H7 (cell line): ENCODE measurements around the gene WIPF1. TPM values are rescaled to one million over a fixed set of nuclear protein-coding genes. Genes with fewer than 3 reads are reported as not detected.

Experiments used
- DNase-seq: peaks from one replicate; pipeline ENCODE4 v3.0.0; 2012
- H3K27me3 ChIP-seq: 2 replicates; pipeline ENCODE4 v1.6.0; 2011; ENCODE audit warnings: mild to moderate bottlenecking, low read length; ENCODE audit not compliant: control insufficient read depth, insufficient read depth
- H3K36me3 ChIP-seq: replicated peaks from 2 replicates; pipeline ENCODE4 v1.5.1; 2011; ENCODE audit warnings: low read length; ENCODE audit not compliant: control insufficient read depth, insufficient read depth
- H3K4me3 ChIP-seq: 2 replicates; pipeline ENCODE4 v1.5.1; 2011; ENCODE audit warnings: low read depth, mild to moderate bottlenecking, control low read depth, low read length, moderate library complexity; ENCODE audit not compliant: insufficient read depth
- total RNA-seq: library from RNA; depleted of rRNA; stranded (reverse); fragments of >200 nt; shearing (Covaris generic); gene quantifications from 2 replicates; pipeline ENCODE4 v1.2.3, GENCODE V29; 2014

WIPF1 gene
- total RNA-seq, 1 experiment from 2014 or later = 6.9 TPM

GRCh38 chr2:174535757-174536703, 61.6 kb downstream of the WIPF1 start:
- DNase-seq = no peak
- Histone ChIP-seq H3K4me3 (no peak overlapping the region), H3K27me3 (no peaks in the 10 kb centered on the region), H3K36me3 (no peaks in the 10 kb centered on the region)

GRCh38 chr2:174535083-174535482, 62.5 kb downstream of the WIPF1 start:
- Histone ChIP-seq H3K27me3 (no peaks in the 10 kb centered on the region), H3K36me3 (no peaks in the 10 kb centered on the region), H3K4me3 (no peak overlapping the region)
- DNase-seq = no peak

GRCh38 chr2:174529916-174530315, 67.7 kb downstream of the WIPF1 start:
- DNase-seq = no peak
- no peak overlapping the region for H3K4me3 ChIP-seq

GRCh38 chr2:174527959-174528358, 69.6 kb downstream of the WIPF1 start:
- no peak for DNase-seq
- H3K4me3 ChIP-seq = no peak overlapping the region
- H3K36me3 ChIP-seq = no peaks in the 10 kb centered on the region
- no peaks in the 10 kb centered on the region for H3K27me3 ChIP-seq

More at GRCh38 chr2:174529916-174530315, 67.7 kb downstream of the WIPF1 start:
- Histone ChIP-seq H3K36me3 (no peaks in the 10 kb centered on the region), H3K27me3 (no peaks in the 10 kb centered on the region)

- no peak for DNase-seq
- Histone ChIP-seq H3K36me3 (no peaks in the 10 kb centered on the region), H3K4me3 (no peak overlapping the region), H3K27me3 (no peaks in the 10 kb centered on the region)
These were observed 70.4 kb downstream of the WIPF1 start for GRCh38 chr2:174527101-174527721.

GRCh38 chr2:174524527-174524926, 73.1 kb downstream of the WIPF1 start:
- no peak for DNase-seq
- Histone ChIP-seq H3K27me3 (no peaks in the 10 kb centered on the region), H3K4me3 (no peak overlapping the region), H3K36me3 (no peaks in the 10 kb centered on the region)

GRCh38 chr2:174522553-174522952, 75.1 kb downstream of the WIPF1 start:
- H3K27me3 ChIP-seq = no peaks in the 10 kb centered on the region

GRCh38 chr2:174518395-174518794, 79.2 kb downstream of the WIPF1 start:
- Histone ChIP-seq H3K27me3 (no peaks in the 10 kb centered on the region), H3K36me3 (no peaks in the 10 kb centered on the region), H3K4me3 (no peak overlapping the region)
- no peak for DNase-seq

More at GRCh38 chr2:174522553-174522952, 75.1 kb downstream of the WIPF1 start:
- H3K4me3 ChIP-seq = no peak overlapping the region
- DNase-seq = no peak
- H3K36me3 ChIP-seq = no peaks in the 10 kb centered on the region

GRCh38 chr2:174516501-174517378, 80.9 kb downstream of the WIPF1 start:
- no peak for DNase-seq
- Histone ChIP-seq H3K27me3 (no peaks in the 10 kb centered on the region), H3K36me3 (no peaks in the 10 kb centered on the region), H3K4me3 (no peak overlapping the region)

- no peak overlapping the region for H3K4me3 ChIP-seq
- H3K27me3 ChIP-seq = no peaks in the 10 kb centered on the region
- H3K36me3 ChIP-seq = no peaks in the 10 kb centered on the region
- DNase-seq = no peak
These were observed 85.3 kb downstream of the WIPF1 start for GRCh38 chr2:174512345-174512744.

GRCh38 chr2:174511580-174512260, 85.9 kb downstream of the WIPF1 start:
- Histone ChIP-seq H3K4me3 (no peak overlapping the region), H3K27me3 (no peaks in the 10 kb centered on the region), H3K36me3 (no peaks in the 10 kb centered on the region)
- no peak for DNase-seq

- H3K27me3 ChIP-seq = no peaks in the 10 kb centered on the region
- no peak for DNase-seq
- no peak overlapping the region for H3K4me3 ChIP-seq
These were observed 86.9 kb downstream of the WIPF1 start for GRCh38 chr2:174510583-174511189.

More at GRCh38 chr2:174510583-174511189, 86.9 kb downstream of the WIPF1 start:
- H3K36me3 ChIP-seq = no peaks in the 10 kb centered on the region
